ENCODE measurements around the gene NRXN2. TPM values are rescaled to one million over a fixed set of nuclear protein-coding genes. Genes with fewer than 3 reads are reported as not detected.

NRXN2 gene
- total and polyA plus RNA-seq, 11 donors: 0.42 to 5.5 (median 0.92) TPM; not detected in 1

GRCh38 chr11:64608636-64609035 lies 114.4 kb downstream of the NRXN2 start:
- no peak overlapping the region for H3K4me3 ChIP-seq
- H3K36me3 ChIP-seq: no peaks in the 10 kb centered on the region
- no peaks in the 10 kb centered on the region for H3K9me3 ChIP-seq
- TF ChIP-seq POLR2A (IDR thresholded peaks at IDR 0.05) (no peak), CTCF (IDR thresholded peaks at IDR 0.05) (no peak)
- H3K4me1 ChIP-seq: peaks cover 0 to 12% (median 0%) of the 10 kb centered on the region in 12 donors
- intact Hi-C loops (cut with DNase I): no loop called here
- H3K27me3 ChIP-seq: peaks cover 0 to 22% (median 7%) of the 10 kb centered on the region in 9 donors
- WGBS, 4 donors: 64 to 69% (median 67%) methylated on average over 12 of the region's 12 CpGs
- peak in 1 of 5 donors; percentile 36 for DNase-seq
- H3K27ac ChIP-seq: peak overlapping the region in 1 of 12 donors; percentile 5
- no peak for ATAC-seq

DNA sequence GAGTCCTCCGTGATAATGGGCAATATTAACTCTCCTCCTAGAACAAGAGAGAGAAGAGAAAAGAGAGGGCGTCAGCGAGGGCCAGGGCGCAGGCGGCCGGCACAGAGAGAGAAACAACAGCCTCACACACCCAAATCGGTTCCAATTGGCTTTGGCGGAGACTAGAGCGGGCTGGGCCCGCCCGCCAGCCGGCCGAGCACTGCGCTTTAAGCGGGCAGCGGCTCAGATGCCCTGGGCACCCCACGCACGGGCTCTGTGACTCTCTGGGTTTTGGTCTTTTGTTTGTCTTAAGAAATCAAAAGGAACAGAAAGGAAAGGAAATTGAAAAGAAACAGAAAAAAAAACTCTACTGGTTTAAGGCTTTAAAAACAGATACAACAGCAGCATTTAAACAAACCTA lies 115.0 kb downstream of the NRXN2 start:
- Histone ChIP-seq H3K27me3 (peaks cover 0 to 22% (median 7%) of the 10 kb centered on the region in 9 donors), H3K4me1 (peaks cover 0 to 12% (median 0%) of the 10 kb centered on the region in 12 donors), H3K27ac (peak overlapping the region in 2 of 12 donors; percentile 13 to 47), H3K4me3 (peak overlapping the region in 9 of 12 donors; percentile 5 to 43 (median 32)), H3K9me3 (no peaks in the 10 kb centered on the region), H3K36me3 (no peaks in the 10 kb centered on the region)
- no peak for TF ChIP-seq POLR2A (IDR thresholded peaks at IDR 0.05)
- TF ChIP-seq CTCF (IDR thresholded peaks at IDR 0.05): no peak
- 19 to 32% (median 28%) methylated on average over 18 of the region's 18 CpGs for WGBS, 4 donors
- intact Hi-C loops (cut with DNase I): no loop called here
- DNase-seq (peak in 2 of 5 donors; percentile 55 to 58), ATAC-seq (peak; percentile 35 to 73 (median 50))

DNA sequence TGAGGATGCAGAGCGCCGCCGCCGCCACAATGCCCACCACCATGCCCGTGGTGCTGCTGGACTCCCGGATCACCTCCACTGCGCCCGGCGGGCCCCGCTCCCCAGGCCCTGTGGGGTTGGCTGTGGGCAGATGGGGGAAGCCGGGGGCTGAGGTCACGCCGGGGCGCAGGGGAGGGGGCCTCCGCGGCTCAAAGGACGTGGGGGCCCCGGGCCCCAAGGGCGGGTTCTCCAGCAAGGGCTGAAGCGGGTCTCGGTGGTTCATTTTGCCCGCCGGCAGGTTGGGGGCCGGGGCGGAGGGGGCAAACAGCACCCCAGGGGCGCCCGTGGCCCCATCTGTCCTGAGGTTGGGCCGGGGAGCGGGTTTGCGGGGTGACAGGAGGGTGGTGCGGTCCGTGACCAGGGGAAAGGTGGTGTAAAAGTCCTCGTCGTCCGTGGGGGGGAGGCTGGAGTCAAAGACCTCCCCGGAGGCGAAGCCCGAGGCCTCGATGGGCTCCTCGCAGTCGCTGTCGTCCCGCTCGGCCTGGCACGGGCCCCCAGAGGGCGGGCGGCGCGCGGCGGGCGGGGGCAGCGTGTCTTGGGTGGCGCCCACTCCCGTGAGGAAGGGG lies 115.5 kb downstream of the NRXN2 start:
- intact Hi-C loops (cut with DNase I): no loop called here
- no peaks in the 10 kb centered on the region for H3K9me3 ChIP-seq
- no peaks in the 10 kb centered on the region for H3K36me3 ChIP-seq
- peaks cover 0 to 12% (median 0%) of the 10 kb centered on the region in 12 donors for H3K4me1 ChIP-seq
- WGBS, 4 donors: 64 to 70% (median 66%) methylated on average over 37 to 55 of the region's 55 CpGs
- DNase-seq: peak in 1 of 5 donors; percentile 55
- peak overlapping the region in 9 of 12 donors; percentile 5 to 43 (median 32) for H3K4me3 ChIP-seq
- TF ChIP-seq CTCF (IDR thresholded peaks at IDR 0.05): no peak
- no peak for TF ChIP-seq POLR2A (IDR thresholded peaks at IDR 0.05)
- peaks cover 0 to 22% (median 7%) of the 10 kb centered on the region in 9 donors for H3K27me3 ChIP-seq
- no peak for ATAC-seq
- peak overlapping the region in 2 of 12 donors; percentile 13 to 47 for H3K27ac ChIP-seq

GRCh38 chr11:64606796-64607380 lies 116.1 kb downstream of the NRXN2 start:
- Histone ChIP-seq H3K27me3 (peaks cover 0 to 22% (median 7%) of the 10 kb centered on the region in 9 donors), H3K36me3 (no peaks in the 10 kb centered on the region), H3K9me3 (no peaks in the 10 kb centered on the region), H3K4me1 (peaks cover 0 to 12% (median 0%) of the 10 kb centered on the region in 12 donors), H3K27ac (peak overlapping the region in 1 of 12 donors; percentile 47), H3K4me3 (no peak overlapping the region)
- no peak for ATAC-seq
- 72 to 82% (median 77%) methylated on average over 22 to 23 of the region's 23 CpGs for WGBS, 4 donors
- intact Hi-C loops (cut with DNase I): no loop called here
- DNase-seq: peak in 1 of 5 donors; percentile 24
- no peak for TF ChIP-seq POLR2A (IDR thresholded peaks at IDR 0.05)
- TF ChIP-seq CTCF (IDR thresholded peaks at IDR 0.05): no peak

All from heart left ventricle (tissue), 16 donors.